Upper lobe of right lung (tissue), 1 donor: ENCODE results near the gene BCAT1. TPM values are rescaled to one million over a fixed set of nuclear protein-coding genes. Genes with fewer than 3 reads are reported as not detected.

Experiments used
- ATAC-seq: fragments of 200-7000 bp; cut with Tn5 transposase; one replicate; pipeline ENCODE4 v1.9.1; 2020; ENCODE audit warnings: mild to moderate bottlenecking, moderate library complexity
- DNase-seq: peaks from one replicate; pipeline ENCODE4 v3.0.0-alpha.2; 2020
- H3K27ac ChIP-seq: fragments of 200-600 bp; one replicate; pipeline ENCODE4 v1.8.0; 2022
- H3K27me3 ChIP-seq: fragments of 200-600 bp; one replicate; pipeline ENCODE4 v1.8.0; 2022; ENCODE audit warnings: mild to moderate bottlenecking
- H3K36me3 ChIP-seq: fragments of 200-600 bp; one replicate; pipeline ENCODE4 v1.8.0; 2022
- H3K4me1 ChIP-seq: fragments of 200-600 bp; one replicate; pipeline ENCODE4 v1.8.0; 2022
- H3K4me3 ChIP-seq: fragments of 200-600 bp; one replicate; pipeline ENCODE4 v1.8.0; 2022; ENCODE audit warnings: mild to moderate bottlenecking
- H3K9me3 ChIP-seq: fragments of 200-600 bp; one replicate; pipeline ENCODE4 v1.8.0; 2022
- CTCF ChIP-seq: fragments of 200-600 bp; IDR thresholded peaks from one replicate; pipeline ENCODE4 v1.8.0; 2022; ENCODE audit warnings: antibody characterized with exemption
- intact Hi-C: fragments of 100-400 bp; cut with DNase I; formaldehyde crosslinking; loops from one replicate; pipeline ENCODE4 v1.11.0; 2022
- total RNA-seq: library from RNA; stranded (reverse); fragmentation: NEBNext Ultra II Directional; extraction: Animal tissue kit (Norgen Biotek cat#: 25700); gene quantifications from one replicate; pipeline ENCODE4 v1.2.1, GENCODE V29; 2021
- donor health status: DM: no; HTN: yes; CAD: no; lungs with severe emphysema.

Gene BCAT1
- total RNA-seq, 1 donor from 2014 or later = 82.5 TPM

GRCh38 chr12:24955853-24956252 is 7.0 kb upstream of the BCAT1 start:
- intact Hi-C loops = no loop called here
- Histone ChIP-seq H3K4me3 (no peak overlapping the region), H3K27ac (no peak overlapping the region), H3K27me3 (no peaks in the 10 kb centered on the region), H3K9me3 (no peaks in the 10 kb centered on the region), H3K4me1 (no peaks in the 10 kb centered on the region), H3K36me3 (no peaks in the 10 kb centered on the region)
- TF ChIP-seq CTCF = no peak
- DNase-seq = no peak
- no peak for ATAC-seq

- TF ChIP-seq CTCF = no peak
- Histone ChIP-seq H3K9me3 (no peaks in the 10 kb centered on the region), H3K27me3 (no peaks in the 10 kb centered on the region), H3K4me1 (no peaks in the 10 kb centered on the region), H3K27ac (no peak overlapping the region), H3K36me3 (no peaks in the 10 kb centered on the region), H3K4me3 (no peak overlapping the region)
- no peak for ATAC-seq
- no peak for DNase-seq
- intact Hi-C loops = no loop called here
Observed at GRCh38 chr12:24955389-24955788, 6.5 kb upstream of the BCAT1 start.

GRCh38 chr12:24954261-24954660 is 5.4 kb upstream of the BCAT1 start:
- DNase-seq (no peak), ATAC-seq (no peak)
- H3K36me3 ChIP-seq = no peaks in the 10 kb centered on the region
- no peak for TF ChIP-seq CTCF
- H3K27ac ChIP-seq = no peak overlapping the region
- no peaks in the 10 kb centered on the region for H3K4me1 ChIP-seq
- no peak overlapping the region for H3K4me3 ChIP-seq
- H3K27me3 ChIP-seq = no peaks in the 10 kb centered on the region
- no peaks in the 10 kb centered on the region for H3K9me3 ChIP-seq
- intact Hi-C loops = no loop called here

- Histone ChIP-seq H3K36me3 (no peaks in the 10 kb centered on the region), H3K4me1 (no peaks in the 10 kb centered on the region), H3K27ac (no peak overlapping the region), H3K9me3 (no peaks in the 10 kb centered on the region), H3K27me3 (no peaks in the 10 kb centered on the region), H3K4me3 (no peak overlapping the region)
- intact Hi-C loops = no loop called here
- no peak for TF ChIP-seq CTCF
- DNase-seq (no peak), ATAC-seq (no peak)
Observed at GRCh38 chr12:24952389-24952788, 3.5 kb upstream of the BCAT1 start.

- Histone ChIP-seq H3K36me3 (no peaks in the 10 kb centered on the region), H3K4me3 (no peak overlapping the region), H3K27ac (no peak overlapping the region), H3K9me3 (no peaks in the 10 kb centered on the region), H3K4me1 (peaks cover 7% of the 10 kb centered on the region), H3K27me3 (no peaks in the 10 kb centered on the region)
- no peak for TF ChIP-seq CTCF
- intact Hi-C loops = no loop called here
- ATAC-seq = no peak
- no peak for DNase-seq
Observed at GRCh38 chr12:24950231-24950834, 1.4 kb upstream of the BCAT1 start.

- ATAC-seq (peak; percentile 51), DNase-seq (no peak)
- Histone ChIP-seq H3K27ac (peak overlapping the region; percentile 45), H3K36me3 (no peaks in the 10 kb centered on the region), H3K4me1 (peaks cover 7% of the 10 kb centered on the region), H3K27me3 (no peaks in the 10 kb centered on the region), H3K4me3 (peak overlapping the region; percentile 69), H3K9me3 (no peaks in the 10 kb centered on the region)
- no peak for TF ChIP-seq CTCF
- intact Hi-C loops = no loop called here
Observed at GRCh38 chr12:24948420-24948756, 513 bp downstream of the BCAT1 start.
